Activated CD8-positive, alpha-beta memory T cell treated with anti-CD3 and anti-CD28 coated beads, Interleukin-2, amount 50 U/mL, for 1 hour (primary cell): Measurements from ENCODE around the gene GRB10.

Experiments
- DNase-seq: peaks from one replicate; pipeline ENCODE4 v3.0.0-alpha.2; 2020; ENCODE audit errors: extremely low read depth

Gene GRB10

DNA sequence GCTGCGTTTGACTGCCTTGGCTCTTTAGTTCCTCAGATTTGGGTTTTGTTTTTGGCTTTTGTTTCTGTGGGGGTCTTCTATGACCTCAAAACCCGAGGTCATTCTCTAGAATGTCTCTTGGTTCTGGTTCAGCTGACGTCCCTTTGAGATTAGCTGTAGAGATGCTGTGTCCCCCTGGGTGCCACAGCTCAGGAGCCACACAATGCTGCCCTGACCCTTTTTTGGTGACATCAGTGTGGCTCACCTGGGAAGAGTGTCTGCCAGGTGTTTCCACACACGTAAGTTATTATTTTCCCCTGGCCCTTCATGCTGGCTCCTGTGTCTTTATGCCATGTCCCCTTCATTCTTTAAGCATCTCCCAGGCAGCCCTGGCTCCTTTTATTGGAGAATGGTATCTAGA, 127.7 kb downstream of the GRB10 start:
- DNase-seq = no peak

DNA sequence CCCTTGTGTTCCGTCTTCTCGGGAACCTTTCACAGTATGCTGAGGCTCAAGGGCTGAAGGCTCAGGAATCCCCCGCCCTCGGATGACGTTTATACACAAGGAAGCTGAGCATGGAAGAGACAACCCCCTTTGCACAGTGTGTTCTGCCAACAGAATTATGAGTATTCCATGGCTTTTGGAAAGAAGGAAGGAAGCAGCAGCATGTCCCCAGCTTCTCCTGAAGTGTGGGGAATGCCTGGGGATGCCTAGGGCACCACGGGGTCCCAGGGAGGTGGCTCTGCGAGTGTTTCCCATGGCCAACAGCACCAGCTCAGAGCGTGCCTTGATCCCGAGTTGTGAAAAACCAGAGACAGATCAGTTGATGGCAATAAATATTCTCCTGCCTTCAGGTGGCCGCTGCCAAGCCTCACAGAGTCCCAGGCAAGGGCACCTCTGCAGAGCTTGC, 128.7 kb downstream of the GRB10 start:
- DNase-seq = no peak

DNA sequence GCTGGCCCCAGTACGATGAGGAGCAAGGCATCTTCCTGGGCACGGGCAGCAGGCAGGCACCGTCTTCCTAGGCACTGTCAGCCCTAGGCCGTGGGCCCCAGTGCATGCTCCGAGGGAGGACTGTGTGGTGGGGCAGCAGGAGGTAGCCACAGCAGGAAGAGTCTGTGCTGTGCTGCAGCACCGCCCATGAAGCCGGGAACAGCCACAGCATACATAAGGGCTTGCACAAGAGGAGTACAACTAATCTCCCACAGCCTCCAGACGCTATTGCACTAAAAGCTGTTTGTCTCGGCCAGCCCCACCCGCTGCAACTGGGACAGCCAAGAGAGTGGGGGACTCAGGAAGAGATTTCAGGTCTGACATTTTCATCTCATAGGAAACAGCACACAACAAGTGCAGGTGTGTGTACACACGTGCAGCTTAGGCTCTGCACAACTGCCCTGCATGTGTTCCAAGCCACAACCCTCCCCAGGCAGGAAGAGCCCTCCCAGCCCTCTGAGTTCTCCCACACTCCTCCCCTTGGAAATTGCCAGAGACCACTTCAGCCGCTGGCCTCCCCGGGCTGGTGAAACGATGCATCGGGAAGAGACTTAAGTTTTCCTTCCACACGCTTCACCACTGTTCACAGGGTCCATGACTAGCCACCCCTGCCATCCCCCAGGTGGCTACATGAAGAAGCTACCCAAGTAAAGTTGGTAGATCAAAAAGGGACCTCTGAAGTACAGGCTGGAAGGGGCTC, 129.4 kb downstream of the GRB10 start:
- no peak for DNase-seq

DNA sequence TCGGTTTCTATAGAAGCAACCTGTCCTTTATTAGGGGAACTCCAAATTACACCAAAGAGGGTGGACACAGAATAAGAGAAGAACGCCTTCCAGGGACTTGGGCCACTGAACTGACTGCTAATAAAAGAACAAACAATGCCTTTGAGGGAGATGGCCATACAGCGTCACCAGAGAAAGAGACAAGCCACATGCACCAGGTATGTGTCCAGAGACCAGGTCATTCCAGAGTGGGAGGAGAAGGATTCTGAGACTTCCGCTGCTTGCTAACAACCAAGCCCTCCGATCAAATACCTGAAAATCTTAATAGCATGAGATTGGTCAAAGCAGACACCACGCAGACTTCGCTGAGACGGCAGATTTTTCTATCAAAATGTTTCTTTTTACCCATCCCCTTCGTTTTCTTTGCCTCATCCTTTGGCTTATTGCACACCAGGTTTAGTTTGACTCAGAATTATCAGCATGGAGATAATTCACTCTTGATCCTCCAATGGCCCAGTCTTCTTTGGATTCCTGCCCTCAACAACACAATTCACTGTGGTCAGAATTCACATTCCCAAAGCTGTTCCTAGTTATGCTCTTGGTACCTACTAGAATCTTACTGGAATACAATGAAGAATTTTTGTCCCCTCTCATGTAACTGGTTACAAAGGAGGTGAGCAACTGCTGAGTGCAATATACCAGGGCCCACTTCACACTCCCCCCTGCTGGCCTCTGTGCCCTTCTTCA, 130.1 kb downstream of the GRB10 start:
- DNase-seq = no peak

DNA sequence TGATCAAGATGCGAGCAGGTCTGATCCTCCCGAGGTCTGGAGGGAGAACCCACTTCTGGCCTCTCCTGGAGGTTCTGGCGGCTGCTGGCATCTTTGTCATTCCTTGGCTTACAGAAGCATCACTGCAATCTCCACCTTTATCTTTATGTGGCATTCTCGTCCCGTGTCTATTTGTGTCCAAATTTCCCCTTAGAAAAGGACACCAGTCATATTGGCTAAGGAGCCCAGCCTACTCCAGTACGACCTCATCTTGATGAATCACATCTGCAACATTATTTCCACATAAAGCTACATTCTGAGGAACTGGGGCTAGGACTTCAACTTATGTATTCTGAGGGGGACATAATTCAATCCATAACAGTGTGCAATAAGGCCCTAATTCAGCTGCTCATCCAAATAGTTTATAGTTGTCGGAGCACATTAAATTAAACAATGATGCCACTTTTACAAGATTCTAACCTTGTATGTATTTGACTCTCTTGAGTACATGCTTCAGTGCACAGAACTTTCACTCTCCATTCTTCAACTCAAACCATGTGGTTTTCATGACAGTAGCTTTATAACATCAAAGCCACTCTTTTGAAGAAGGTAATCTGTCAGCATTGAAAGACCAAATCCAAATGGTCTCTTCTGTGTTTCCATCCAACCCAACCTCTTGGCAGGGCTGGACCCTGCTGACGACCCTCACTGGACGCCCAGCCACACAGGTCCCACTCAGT, 131.3 kb downstream of the GRB10 start:
- DNase-seq = no peak

DNA sequence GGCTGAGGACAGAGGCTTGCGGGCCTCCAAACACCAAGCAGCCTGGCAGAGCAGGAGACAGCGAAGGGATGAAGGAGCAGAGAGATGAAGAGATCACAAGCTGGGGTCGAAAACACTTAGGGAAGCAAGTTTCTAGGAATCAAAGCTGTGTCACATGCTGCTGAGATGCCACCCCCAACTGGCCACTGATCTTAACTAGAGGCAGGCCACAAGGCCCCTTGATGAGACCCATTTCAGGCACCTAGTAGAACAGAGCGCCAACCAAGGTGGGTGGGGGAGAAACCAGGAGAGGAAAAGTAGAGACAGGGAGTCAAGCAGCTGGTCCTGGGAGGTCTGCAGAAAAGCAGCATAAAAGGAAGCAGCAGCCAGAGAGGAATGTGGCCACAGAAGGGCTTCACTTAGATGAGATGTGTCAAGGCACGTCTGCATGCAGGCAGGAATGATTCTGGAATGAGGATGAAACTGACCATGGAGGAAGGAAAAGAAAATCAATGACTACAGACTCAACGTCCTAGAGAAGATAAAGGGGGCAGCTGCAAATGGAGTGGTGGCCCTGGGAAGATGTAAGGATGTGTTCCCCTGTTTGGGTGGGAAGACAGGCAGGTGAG, 132.5 kb downstream of the GRB10 start:
- DNase-seq = no peak

DNA sequence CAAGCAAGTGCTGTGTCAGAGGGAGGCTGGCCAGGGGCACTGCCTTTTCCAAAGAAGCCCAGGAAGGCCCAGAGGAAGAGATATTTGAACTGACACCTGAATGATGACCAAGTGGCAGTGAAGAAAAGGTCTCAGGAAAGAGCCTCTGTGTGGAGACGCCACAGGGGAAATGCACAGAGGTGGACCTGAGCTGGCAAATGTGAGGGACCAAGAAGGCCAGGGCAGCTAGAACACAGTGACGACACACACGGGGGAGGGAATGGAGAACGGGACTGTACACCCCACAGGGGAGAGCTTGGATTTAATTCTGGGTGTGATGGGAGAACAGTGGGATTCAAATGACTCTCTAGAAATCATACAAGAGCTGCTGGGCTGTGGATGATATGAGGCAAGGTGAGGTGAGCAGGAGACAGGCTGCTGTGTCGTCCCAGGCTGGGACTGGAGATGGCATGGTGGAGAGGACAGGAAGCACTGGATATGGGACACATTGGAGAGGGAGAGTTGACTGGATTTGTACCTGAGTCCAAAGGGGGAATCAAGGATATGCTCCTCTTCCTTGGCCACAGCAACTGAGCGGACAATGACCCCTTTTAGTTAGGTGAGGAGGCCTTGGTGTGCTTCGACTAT, 133.3 kb downstream of the GRB10 start:
- DNase-seq = no peak

DNA sequence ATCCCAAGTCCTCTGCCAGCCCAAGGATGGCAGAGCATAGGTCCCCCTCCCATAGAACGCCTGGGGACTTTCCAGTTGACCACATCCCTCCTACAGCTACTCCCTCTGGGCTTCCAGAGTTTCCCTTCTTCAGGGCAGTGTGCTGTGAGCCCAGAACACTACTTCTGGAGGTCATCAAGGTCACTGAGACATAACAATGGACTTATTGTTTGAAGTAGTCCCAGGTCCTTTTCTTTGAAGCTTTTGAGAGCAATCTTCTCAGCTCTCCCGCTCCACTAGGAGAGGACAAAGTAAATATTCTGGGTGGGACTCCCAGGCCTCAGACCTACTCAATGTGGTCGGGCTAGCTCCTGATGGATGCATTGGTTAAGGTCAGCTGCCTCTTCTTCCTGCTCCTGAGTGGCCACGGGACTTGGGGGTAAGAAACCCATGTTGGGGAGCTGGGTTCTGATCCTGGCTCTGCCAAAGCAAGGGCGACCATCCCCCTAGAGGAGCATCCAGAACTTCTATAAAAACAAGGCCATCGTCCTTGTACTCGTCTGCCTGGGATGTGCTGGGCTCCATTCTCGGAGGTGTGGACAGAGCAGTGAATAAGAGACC, 134.0 kb downstream of the GRB10 start:
- DNase-seq = no peak

DNA sequence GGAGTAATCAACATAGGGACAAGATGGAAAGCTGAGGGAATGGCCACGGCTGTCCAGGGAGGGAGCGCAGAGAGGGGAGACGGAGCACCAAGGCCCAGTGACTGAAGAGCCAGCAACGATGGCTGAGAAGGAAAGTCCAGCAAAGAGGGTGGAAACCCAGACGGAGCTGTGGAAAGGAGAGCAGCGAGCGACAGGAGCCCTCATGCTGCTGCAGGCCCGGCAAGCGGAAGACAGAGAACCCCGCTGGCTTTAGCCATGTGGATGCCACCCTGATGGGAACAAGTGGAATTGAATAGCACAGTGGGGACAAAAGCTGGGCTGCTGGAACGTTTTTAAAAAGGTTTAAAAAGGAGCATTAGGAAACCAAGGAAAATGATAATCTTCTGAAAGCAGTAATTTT, 134.6 kb downstream of the GRB10 start:
- no peak for DNase-seq

DNA sequence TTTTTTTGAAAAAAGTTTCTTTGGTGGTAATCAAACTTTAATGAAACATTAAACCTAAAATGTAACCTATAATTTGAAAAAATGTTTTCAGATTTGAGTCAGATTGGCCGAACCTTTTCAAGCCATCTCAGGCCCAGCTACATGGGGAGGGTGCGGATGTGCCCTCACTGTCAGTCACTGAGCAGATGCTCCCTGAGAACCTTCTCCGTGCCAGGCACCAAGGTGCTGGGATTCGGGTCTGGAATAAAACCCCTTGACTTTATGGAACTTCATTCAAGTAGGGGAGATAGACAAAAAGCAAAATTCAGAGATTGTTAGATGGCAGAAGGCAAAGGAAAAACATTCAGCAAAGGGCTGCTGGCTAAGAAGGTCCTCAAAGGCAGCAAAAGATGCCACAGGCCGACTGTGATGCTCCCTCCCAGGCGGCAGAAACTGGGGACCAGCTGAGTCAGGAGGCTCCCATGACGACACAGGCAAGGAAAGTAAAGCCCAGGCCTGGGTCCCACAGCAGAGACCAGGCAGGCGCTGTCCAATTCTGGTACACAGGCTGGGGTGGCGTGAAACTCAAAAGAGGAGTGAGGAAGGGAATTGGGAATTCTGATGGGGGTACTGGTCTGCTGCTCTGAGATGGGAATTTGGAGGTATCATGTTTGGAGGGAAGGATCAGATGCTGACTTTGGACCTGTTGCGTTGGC, 135.3 kb downstream of the GRB10 start:
- DNase-seq = no peak

DNA sequence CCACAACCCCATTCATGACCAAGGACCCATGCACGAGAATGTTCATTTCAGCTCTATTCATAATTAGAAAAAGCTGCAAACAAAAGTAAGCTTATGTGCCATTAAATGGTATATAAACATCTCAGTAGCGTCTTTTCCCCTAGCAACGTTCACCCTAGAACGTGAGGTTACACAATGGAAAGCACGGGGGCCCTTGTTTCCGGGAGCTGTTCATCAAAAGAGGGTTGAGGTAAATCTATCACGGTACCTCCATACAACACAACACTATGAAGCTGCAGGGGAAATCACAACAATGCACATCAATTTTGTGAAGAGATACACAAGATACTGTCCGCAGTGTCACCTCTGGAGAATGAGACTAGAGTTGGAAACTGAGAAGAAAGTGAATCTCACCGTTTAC, 136.6 kb downstream of the GRB10 start:
- DNase-seq = no peak

DNA sequence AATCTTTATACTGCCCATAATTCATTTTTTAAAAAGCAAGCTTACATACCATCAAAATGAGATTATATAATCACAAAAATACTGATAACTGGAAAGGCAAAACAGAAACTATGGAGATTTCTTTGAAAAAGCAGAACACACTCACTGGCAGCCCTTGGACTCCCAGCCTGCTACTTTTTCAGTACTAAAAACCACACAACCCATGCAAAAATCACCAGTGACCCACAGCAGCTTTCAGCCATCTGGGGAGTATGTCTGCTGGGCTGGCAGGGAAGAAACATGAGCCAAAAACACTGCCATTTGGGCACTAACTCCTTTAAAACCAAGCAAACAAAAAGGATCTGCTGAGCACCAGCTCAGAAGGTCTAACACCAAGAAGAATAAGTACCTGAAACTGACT, 137.5 kb downstream of the GRB10 start:
- DNase-seq = no peak

DNA sequence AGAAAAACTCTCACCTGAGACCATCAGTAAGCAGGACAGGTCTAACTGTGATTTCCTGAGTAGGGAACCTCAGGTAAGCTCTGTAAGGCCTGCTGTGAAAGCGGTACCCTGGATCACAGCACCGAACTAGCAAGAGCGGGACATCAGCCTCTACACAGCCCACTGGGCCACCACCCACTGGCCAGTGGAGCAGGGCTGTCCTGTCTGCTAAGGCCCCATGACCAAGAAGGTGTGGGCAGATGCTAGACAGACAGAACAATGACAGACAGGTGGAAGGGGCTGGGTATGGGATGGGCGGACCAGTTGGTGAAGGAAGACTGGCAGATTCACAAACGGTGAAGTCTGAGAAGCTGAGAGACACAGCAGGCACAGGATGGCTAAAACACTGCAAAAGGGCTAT, 138.1 kb downstream of the GRB10 start:
- DNase-seq = no peak

DNA sequence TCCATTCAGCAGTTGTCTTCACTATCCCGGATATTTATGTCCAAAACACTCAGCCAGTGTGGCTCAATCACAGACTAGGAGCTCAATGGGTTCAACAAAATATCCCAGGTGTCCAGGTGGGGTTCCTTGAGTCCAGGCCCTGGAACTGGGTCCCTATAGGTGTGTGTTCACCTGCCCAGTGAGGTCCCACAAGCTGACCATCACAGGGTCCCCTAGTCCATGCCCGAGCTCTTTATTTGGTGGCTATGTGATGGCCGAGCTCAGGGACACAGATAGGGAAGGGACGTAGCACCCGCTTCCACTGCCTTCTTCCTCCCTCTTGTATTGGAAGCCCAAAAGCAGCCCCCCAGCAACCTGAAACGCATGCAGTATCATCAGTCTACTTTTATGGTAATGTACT, 138.6 kb downstream of the GRB10 start:
- no peak for DNase-seq

DNA sequence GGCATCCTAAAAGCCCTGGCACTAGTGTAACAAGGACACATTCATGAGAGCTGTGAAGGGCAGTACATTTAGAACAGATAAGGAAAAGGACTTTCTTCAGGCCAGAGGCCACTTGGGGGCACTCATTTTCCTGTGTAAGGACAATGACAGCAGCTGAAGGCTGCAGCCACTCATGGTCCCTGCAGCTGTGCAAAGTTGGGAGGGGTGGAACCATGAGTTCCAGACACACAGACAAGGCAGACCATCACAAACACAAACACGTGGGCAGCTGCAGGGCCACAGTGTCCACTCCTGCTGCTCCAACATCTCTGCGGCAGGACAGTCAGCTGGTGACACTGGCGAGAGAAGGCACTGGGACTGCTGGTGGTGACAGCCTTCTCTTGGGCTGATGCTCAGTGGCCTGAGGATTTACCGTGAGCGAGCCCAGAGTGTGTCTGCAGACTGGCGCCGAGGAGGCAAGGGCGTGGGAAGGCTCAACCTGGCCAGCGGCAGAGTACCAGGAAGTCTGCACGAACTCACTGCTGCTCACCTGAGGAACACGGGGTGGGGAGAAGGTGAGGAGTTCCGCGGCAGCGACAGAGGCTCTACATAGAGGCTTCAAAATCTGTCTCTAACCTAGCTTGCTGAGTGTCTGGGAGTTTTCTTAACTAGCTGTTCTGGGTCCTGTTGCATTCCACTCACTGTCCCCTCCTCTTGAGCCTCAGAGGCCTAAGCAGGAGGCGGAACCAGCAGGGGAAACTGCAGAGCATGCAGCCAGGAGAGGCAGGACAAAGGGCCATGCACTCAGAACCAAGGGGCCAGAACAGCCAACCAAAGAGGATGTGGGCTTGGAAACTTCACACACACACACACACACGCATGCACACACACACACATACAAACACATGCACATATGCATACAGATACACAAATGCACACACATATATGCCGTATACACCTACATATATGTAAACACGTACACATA, 141.0 kb downstream of the GRB10 start:
- DNase-seq = no peak

DNA sequence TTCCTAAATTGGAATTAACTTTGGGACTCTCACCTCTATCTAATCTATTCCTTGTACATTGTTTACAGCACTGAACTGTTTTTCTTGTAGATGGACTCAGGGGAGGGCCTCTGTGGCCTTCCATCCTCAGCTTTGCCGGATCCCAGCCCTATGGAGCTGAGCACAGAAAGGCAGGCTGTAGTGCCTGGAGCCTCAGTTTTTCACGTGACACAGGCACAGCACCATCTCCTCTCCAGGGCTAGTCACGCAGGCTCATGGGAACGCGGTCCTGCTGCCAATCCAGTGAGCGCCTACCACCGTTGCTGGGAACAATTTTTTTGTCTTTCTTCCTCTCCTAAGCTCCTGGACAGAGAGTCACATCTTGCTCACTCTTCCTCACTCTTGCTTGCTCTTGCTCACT, 141.9 kb downstream of the GRB10 start:
- DNase-seq = no peak

DNA sequence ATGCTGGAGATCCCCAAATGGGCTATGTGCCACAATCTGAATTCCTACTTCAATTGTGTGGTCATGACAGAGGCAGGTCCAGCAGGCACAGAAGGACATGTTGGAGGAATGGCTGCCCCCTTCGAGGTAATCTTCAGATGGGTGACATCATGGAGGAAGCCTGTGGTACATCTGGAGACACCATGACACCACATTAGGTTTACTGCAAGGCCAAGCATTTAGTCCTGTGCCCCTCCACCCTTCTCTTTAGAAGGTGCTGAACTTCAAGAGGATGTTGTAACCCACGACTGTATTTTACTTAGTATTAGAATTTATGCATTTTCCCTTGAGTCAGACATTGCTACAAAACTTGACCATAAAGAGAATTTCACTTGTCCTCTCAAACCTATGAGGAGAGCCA, 142.4 kb downstream of the GRB10 start:
- DNase-seq = no peak

DNA sequence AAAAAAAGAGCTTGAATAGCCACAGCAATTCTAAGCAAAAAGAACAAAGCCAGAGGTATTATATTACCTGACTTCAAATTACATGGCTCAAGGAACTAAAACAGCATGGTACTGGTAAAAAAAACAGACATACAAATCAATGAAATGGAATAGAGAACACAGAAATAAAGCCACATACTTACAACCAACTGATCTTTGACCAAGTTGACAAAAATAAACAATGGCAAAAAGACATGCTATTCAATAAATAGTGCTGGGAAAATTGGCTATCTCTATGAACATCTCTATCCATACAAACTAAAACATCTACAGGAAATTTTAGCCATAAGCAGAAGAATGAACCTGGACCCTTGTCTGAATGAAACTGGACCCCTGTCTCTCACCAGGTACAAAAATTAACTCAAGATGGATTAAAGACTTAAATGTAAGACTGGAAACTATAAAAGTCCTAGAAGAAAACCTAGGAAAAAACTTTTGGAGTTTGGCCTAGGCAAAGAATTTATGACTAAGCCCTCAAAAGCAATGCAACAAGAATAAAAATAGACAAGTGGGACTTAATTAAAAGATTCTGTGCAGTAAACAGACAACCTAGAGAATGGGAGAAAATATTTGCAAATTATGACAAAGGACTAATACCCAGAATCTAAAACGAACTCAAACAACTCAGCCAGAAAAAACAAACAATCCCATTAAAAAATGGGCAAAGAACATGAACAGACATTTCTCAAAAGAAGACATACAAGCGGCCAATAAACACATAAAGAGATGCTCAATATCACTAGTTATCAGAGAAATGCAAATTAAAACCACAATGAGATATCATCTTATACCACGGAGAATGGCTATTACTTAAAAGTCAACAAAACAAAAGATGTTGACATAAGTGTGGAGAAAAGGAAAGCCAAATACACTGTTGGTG, 144.7 kb downstream of the GRB10 start:
- no peak for DNase-seq

DNA sequence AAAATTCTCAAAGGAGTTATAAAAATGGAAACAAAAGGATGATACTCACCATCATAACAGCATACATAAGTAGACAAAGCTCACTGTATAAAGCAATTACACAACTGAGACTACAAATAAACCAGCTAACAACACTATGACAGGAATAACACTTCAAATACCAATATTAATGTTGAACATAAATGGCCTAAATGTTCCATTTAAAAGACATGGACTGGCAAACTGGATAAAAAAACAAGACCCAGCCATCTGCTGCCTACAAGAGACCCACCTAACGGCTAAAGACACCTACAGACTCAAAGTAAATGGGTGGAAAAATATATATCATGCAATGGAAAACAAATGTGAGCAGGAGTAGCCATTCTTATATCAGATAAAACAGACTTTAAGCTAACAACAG, 148.3 kb downstream of the GRB10 start:
- DNase-seq = no peak
